MM.1S (cell line): ENCODE measurements around the gene CD84.

Experiments
- CTCF ChIP-seq: fragments of 300-600 bp; sonication (generic); IDR thresholded peaks from 2 replicates; pipeline ENCODE4 v1.5.1; 2016; ENCODE audit warnings: antibody characterized with exemption, low read length, mixed read lengths
- EZH2 ChIP-seq: fragments of 300-600 bp; sonication (generic); optimal IDR thresholded peaks from 2 replicates; pipeline ENCODE3; 2017; ENCODE audit warnings: low read depth, mild to moderate bottlenecking, antibody characterized with exemption, low read length, mixed read lengths
- EZH2phosphoT487 ChIP-seq: fragments of 300-600 bp; sonication (generic); IDR thresholded peaks from 2 replicates; pipeline ENCODE4 v1.6.1; 2018; ENCODE audit warnings: antibody characterized with exemption, low read length

- TF ChIP-seq EZH2 (no peak), CTCF (no peak), EZH2phosphoT487 (no peak)
Observed at GRCh38 chr1:160565564-160565963, 13.7 kb downstream of the CD84 start.
